ENCODE measurements around the gene TRPV2. TPM values are rescaled to one million over a fixed set of nuclear protein-coding genes. Genes with fewer than 3 reads are reported as not detected.
A peak's percentile ranks its signal among the peaks of the same experiment; 100 is the strongest.

Gene TRPV2
- total and polyA plus RNA-seq, 9 of the 15 experiments (the other 6 are each of a cell fraction or from before 2014, with no cell fraction given) = 10.0 to 97.5 (median 30.3) TPM

DNA sequence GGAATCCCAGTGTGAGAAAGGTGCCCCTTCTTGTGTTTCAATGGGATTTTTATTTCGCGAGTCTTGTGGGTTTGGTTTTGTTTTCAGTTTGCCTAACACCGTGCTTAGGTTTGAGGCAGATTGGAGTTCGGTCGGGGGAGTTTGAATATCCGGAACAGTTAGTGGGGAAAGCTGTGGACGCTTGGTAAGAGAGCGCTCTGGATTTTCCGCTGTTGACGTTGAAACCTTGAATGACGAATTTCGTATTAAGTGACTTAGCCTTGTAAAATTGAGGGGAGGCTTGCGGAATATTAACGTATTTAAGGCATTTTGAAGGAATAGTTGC, 33.9 kb upstream of the TRPV2 start (continued):
- TF ChIP-seq NR2C2 (CRISPR knock-in tag; IDR thresholded peaks at IDR 0.05) (no peak), NR2C2 (tag; IDR thresholded peaks at IDR 0.05) (0 out of 2 replicates have a peak, but pooled peaks have one; percentile 5), ZFPM2 (CRISPR knock-in tag; IDR thresholded peaks at IDR 0.05) (no peak), KAT7 (CRISPR knock-in tag; IDR thresholded peaks at IDR 0.05; ENCODE audit: borderline replicate concordance) (peak; percentile 51; the same call in 1 of the 2 replicates), KDM1A (IDR thresholded peaks at IDR 0.05) (no peak), BCOR (IDR thresholded peaks at IDR 0.05) (no peak), ARID1B (IDR thresholded peaks at IDR 0.05) (no peak), OTX1 (CRISPR knock-in tag; IDR thresholded peaks at IDR 0.05) (no peak), ELF1 (tag; IDR thresholded peaks at IDR 0.05) (peak; percentile 18; the same call in 1 of the 2 replicates), MTA3 (IDR thresholded peaks at IDR 0.05; ENCODE audit: borderline replicate concordance) (no peak), ZNF668 (CRISPR knock-in tag; IDR thresholded peaks at IDR 0.05) (no peak), PCBP1 (IDR thresholded peaks at IDR 0.05; ENCODE audit: low read depth, low read length, poor library complexity, severe bottlenecking) (no peak), BCL6 (CRISPR knock-in tag; IDR thresholded peaks at IDR 0.05) (no peak), HMG20A (CRISPR knock-in tag; conservative IDR thresholded peaks at IDR 0.05) (no peak), BRD9 (IDR thresholded peaks at IDR 0.05; ENCODE audit: low read depth, partially characterized antibody) (peak; percentile 33), POLR2B (IDR thresholded peaks at IDR 0.05; ENCODE audit: low read depth, partially characterized antibody) (no peak), ZC3H8 (IDR thresholded peaks at IDR 0.05) (no peak), RFX5 (IDR thresholded peaks at IDR 0.05; ENCODE audit: low read depth, low read length) (no peak)
- TF ChIP-seq, protein P1, sequence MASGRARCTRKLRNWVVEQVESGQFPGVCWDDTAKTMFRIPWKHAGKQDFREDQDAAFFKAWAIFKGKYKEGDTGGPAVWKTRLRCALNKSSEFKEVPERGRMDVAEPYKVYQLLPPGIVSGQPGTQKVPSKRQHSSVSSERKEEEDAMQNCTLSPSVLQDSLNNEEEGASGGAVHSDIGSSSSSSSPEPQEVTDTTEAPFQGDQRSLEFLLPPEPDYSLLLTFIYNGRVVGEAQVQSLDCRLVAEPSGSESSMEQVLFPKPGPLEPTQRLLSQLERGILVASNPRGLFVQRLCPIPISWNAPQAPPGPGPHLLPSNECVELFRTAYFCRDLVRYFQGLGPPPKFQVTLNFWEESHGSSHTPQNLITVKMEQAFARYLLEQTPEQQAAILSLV (tag; IDR thresholded peaks at IDR 0.05) = no peak
- TF ChIP-seq, protein P2, sequence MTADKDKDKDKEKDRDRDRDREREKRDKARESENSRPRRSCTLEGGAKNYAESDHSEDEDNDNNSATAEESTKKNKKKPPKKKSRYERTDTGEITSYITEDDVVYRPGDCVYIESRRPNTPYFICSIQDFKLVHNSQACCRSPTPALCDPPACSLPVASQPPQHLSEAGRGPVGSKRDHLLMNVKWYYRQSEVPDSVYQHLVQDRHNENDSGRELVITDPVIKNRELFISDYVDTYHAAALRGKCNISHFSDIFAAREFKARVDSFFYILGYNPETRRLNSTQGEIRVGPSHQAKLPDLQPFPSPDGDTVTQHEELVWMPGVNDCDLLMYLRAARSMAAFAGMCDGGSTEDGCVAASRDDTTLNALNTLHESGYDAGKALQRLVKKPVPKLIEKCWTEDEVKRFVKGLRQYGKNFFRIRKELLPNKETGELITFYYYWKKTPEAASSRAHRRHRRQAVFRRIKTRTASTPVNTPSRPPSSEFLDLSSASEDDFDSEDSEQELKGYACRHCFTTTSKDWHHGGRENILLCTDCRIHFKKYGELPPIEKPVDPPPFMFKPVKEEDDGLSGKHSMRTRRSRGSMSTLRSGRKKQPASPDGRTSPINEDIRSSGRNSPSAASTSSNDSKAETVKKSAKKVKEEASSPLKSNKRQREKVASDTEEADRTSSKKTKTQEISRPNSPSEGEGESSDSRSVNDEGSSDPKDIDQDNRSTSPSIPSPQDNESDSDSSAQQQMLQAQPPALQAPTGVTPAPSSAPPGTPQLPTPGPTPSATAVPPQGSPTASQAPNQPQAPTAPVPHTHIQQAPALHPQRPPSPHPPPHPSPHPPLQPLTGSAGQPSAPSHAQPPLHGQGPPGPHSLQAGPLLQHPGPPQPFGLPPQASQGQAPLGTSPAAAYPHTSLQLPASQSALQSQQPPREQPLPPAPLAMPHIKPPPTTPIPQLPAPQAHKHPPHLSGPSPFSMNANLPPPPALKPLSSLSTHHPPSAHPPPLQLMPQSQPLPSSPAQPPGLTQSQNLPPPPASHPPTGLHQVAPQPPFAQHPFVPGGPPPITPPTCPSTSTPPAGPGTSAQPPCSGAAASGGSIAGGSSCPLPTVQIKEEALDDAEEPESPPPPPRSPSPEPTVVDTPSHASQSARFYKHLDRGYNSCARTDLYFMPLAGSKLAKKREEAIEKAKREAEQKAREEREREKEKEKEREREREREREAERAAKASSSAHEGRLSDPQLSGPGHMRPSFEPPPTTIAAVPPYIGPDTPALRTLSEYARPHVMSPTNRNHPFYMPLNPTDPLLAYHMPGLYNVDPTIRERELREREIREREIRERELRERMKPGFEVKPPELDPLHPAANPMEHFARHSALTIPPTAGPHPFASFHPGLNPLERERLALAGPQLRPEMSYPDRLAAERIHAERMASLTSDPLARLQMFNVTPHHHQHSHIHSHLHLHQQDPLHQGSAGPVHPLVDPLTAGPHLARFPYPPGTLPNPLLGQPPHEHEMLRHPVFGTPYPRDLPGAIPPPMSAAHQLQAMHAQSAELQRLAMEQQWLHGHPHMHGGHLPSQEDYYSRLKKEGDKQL (CRISPR knock-in tag; IDR thresholded peaks at IDR 0.05; ENCODE audit: borderline replicate concordance) = no peak
- TF ChIP-seq, protein P3, sequence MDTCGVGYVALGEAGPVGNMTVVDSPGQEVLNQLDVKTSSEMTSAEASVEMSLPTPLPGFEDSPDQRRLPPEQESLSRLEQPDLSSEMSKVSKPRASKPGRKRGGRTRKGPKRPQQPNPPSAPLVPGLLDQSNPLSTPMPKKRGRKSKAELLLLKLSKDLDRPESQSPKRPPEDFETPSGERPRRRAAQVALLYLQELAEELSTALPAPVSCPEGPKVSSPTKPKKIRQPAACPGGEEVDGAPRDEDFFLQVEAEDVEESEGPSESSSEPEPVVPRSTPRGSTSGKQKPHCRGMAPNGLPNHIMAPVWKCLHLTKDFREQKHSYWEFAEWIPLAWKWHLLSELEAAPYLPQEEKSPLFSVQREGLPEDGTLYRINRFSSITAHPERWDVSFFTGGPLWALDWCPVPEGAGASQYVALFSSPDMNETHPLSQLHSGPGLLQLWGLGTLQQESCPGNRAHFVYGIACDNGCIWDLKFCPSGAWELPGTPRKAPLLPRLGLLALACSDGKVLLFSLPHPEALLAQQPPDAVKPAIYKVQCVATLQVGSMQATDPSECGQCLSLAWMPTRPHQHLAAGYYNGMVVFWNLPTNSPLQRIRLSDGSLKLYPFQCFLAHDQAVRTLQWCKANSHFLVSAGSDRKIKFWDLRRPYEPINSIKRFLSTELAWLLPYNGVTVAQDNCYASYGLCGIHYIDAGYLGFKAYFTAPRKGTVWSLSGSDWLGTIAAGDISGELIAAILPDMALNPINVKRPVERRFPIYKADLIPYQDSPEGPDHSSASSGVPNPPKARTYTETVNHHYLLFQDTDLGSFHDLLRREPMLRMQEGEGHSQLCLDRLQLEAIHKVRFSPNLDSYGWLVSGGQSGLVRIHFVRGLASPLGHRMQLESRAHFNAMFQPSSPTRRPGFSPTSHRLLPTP (IDR thresholded peaks at IDR 0.05; ENCODE audit: borderline replicate concordance, extremely low read depth, insufficient read length) = no peak
